Left lung (tissue), 10 donors: ENCODE data around the gene ATG16L1. TPM values are rescaled to one million over a fixed set of nuclear protein-coding genes. Genes with fewer than 3 reads are reported as not detected.

Experiments
- ATAC-seq: fragments of 200-7000 bp; cut with Tn5 transposase; one replicate; pipeline ENCODE4 v1.9.1; 2020; ENCODE audit warnings: moderate library complexity
- DNase-seq, 4 donors: peaks; one replicate each; pipeline ENCODE4 v3.0.0-alpha.2; 2013 to 2020
- H3K27ac ChIP-seq, 2 donors: fragments of 200-600 bp; sonication (generic) in 1 of 2; one replicate each; pipeline versions ENCODE4 v1.5.0 to v1.8.0; 2020 to 2021
- H3K27me3 ChIP-seq, 2 donors: fragments of 200-600 bp; sonication (generic) in 1 of 2; one replicate each; pipeline versions ENCODE4 v1.5.0 to v1.8.0; 2020 to 2021
- H3K36me3 ChIP-seq, 2 donors: fragments of 200-600 bp; sonication (generic) in 1 of 2; one replicate each; pipeline versions ENCODE4 v1.5.0 to v1.8.0; 2020 to 2021
- H3K4me1 ChIP-seq, 2 donors: fragments of 200-600 bp; one replicate each; pipeline ENCODE4 v1.8.0; 2021
- H3K4me3 ChIP-seq, 2 donors: fragments of 200-600 bp; sonication (generic) in 1 of 2; one replicate each; pipeline versions ENCODE4 v1.5.0 to v1.8.0; 2020 to 2021; ENCODE audit warnings: mild to moderate bottlenecking in 1 of 2
- H3K9me3 ChIP-seq, 2 donors: fragments of 200-600 bp; sonication (generic) in 1 of 2; one replicate each; pipeline versions ENCODE4 v1.5.0 to v1.8.0; 2020 to 2021
- intact Hi-C, 2 donors: fragments of 100-400 bp; cut with DNase I; formaldehyde crosslinking; loops; one replicate each; pipeline versions ENCODE4 v1.11.2 to v1.14.2; 2022
- polyA plus RNA-seq, 6 donors: library from polyadenylated mRNA; unstranded; fragments of 120-200 nt; gene quantifications; one replicate each; pipeline ENCODE4 v1.2.1, GENCODE V29; 2013; ENCODE audit not compliant: insufficient read length in 6 of 6
- total RNA-seq, 2 donors: library from RNA; stranded (reverse); fragmentation: NEBNext Ultra II Directional; extraction: Animal tissue kit (Norgen Biotek cat#: 25700); gene quantifications; one replicate each; pipeline ENCODE4 v1.2.1, GENCODE V29; 2021
- TF ChIP-seq, protein P1 (sequence below), 2 donors: fragments of 200-600 bp; sonication (generic) in 1 of 2; IDR thresholded peaks; one replicate each; pipeline versions ENCODE4 v1.5.0 to v1.8.0; 2021; ENCODE audit warnings: antibody characterized with exemption in 2 of 2
- donor health status: DM: no; HTN: yes; CAD: no.
- donor health status: DM: no; HTN: no; CAD: no.

Gene ATG16L1
- total and polyA plus RNA-seq, 8 donors: 21.1 to 29.4 (median 23.7) TPM

DNA sequence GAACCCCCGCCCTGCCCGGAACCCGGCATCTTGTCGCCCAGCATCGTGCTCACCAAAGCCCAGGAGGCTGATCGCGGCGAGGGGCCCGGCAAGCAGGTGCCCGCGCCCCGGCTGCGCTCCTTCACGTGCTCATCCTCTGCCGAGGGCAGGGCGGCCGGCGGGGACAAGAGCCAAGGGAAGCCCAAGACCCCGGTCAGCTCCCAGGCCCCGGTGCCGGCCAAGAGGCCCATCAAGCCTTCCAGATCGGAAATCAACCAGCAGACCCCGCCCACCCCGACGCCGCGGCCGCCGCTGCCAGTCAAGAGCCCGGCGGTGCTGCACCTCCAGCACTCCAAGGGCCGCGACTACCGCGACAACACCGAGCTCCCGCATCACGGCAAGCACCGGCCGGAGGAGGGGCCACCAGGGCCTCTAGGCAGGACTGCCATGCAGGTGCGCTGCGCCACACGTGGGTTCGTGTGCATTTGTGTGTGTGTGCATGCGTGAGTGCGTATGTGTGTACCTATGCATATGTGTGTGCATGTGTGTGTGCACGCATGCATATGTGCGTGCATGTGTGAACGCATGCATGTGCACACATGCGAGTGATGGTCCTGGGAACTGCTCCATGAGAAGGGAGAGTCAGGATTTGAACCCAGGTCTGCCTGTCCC is 47.1 kb upstream of the ATG16L1 start:
- peaks cover 0 to 84% of the 10 kb centered on the region in 2 donors for H3K36me3 ChIP-seq
- ATAC-seq: no peak

GRCh38 chr2:233208382-233209116 is 42.9 kb upstream of the ATG16L1 start:
- Histone ChIP-seq H3K27ac (no peak overlapping the region), H3K4me1 (peaks cover 8% of the 10 kb centered on the region in 2 donors), H3K27me3 (peaks cover 0 to 6% of the 10 kb centered on the region in 2 donors), H3K9me3 (no peaks in the 10 kb centered on the region), H3K4me3 (no peak overlapping the region), H3K36me3 (peaks cover 0 to 51% of the 10 kb centered on the region in 2 donors)
- ATAC-seq: peak; percentile 19
- intact Hi-C loops: no loop called here
- TF ChIP-seq, protein P1, sequence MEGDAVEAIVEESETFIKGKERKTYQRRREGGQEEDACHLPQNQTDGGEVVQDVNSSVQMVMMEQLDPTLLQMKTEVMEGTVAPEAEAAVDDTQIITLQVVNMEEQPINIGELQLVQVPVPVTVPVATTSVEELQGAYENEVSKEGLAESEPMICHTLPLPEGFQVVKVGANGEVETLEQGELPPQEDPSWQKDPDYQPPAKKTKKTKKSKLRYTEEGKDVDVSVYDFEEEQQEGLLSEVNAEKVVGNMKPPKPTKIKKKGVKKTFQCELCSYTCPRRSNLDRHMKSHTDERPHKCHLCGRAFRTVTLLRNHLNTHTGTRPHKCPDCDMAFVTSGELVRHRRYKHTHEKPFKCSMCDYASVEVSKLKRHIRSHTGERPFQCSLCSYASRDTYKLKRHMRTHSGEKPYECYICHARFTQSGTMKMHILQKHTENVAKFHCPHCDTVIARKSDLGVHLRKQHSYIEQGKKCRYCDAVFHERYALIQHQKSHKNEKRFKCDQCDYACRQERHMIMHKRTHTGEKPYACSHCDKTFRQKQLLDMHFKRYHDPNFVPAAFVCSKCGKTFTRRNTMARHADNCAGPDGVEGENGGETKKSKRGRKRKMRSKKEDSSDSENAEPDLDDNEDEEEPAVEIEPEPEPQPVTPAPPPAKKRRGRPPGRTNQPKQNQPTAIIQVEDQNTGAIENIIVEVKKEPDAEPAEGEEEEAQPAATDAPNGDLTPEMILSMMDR (IDR thresholded peaks at IDR 0.05): no peak
- DNase-seq: no peak

More for the DNA sequence above, 47.1 kb upstream of the ATG16L1 start:
- intact Hi-C loops: no loop called here
- H3K9me3 ChIP-seq: peaks cover 0 to 2% of the 10 kb centered on the region in 2 donors
- H3K27me3 ChIP-seq: peaks cover 0 to 6% of the 10 kb centered on the region in 2 donors
- TF ChIP-seq, protein P1 (IDR thresholded peaks at IDR 0.05): no peak
- no peak overlapping the region for H3K4me3 ChIP-seq
- peaks cover 0 to 18% of the 10 kb centered on the region in 2 donors for H3K4me1 ChIP-seq
- peak in 1 of 4 donors; percentile 79 for DNase-seq
- no peak overlapping the region for H3K27ac ChIP-seq

DNA sequence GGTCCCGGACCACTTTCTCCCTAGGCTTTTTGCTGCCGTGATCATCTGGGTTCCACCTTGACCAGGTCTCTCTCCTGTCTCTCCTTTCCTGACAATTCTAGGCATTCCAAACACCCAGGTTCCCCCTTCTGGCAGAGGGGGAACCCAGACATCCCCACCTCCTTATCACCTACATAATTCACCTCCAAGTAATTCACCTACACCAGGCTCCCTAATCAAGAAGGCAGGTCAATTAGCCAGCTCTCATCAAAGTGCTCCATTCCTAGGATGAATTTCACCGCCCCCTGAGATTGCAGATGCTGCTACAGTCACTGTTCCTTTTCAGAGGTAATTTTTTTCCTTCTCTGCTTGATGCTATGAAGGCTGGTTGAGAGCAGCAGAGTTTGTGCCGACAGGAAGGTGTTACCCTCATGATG is 42.3 kb upstream of the ATG16L1 start:
- Histone ChIP-seq H3K36me3 (peaks cover 0 to 46% of the 10 kb centered on the region in 2 donors), H3K4me1 (peaks cover 8% of the 10 kb centered on the region in 2 donors), H3K9me3 (no peaks in the 10 kb centered on the region), H3K27ac (no peak overlapping the region), H3K4me3 (no peak overlapping the region), H3K27me3 (peaks cover 0 to 4% of the 10 kb centered on the region in 2 donors)
- DNase-seq: no peak
- no peak for ATAC-seq
- TF ChIP-seq, protein P1 (IDR thresholded peaks at IDR 0.05): no peak
- intact Hi-C loops: no loop called here

DNA sequence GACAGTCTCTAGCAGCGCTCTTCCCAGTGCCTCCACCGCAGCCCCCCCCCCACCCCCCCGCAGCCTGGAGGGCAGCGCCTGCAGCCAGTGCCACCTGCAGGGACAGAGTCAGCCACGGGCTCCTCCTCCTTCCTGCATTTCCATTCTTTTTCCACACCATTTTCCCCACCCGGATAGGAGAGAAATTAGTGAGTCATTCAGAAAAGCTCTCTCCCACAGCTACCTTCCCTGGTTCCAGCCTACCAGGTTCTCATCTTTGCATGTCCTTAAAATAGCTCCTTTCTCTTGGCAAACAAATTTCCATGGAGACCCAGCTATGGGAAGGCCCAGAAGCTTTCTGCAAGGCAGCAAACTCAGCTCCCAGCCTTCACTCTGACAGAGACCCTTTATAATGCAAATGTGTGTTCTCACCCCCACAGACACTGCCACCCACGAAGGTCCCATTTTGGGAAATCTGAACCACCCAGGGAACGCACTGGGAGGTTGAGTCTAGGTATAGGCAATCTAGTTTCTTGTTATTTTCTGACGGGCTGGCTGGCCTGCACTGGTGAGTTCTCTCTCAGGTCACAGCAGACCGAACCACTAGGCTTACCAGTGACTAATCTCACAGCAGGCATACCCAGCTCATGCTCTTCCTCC is 41.8 kb upstream of the ATG16L1 start:
- intact Hi-C loops: no loop called here
- no peak for DNase-seq
- H3K27me3 ChIP-seq: no peaks in the 10 kb centered on the region
- H3K36me3 ChIP-seq: peaks cover 0 to 40% of the 10 kb centered on the region in 2 donors
- no peaks in the 10 kb centered on the region for H3K9me3 ChIP-seq
- H3K4me1 ChIP-seq: peaks cover 8% of the 10 kb centered on the region in 2 donors
- TF ChIP-seq, protein P1 (IDR thresholded peaks at IDR 0.05): no peak
- H3K27ac ChIP-seq: no peak overlapping the region
- ATAC-seq: peak; percentile 25
- H3K4me3 ChIP-seq: no peak overlapping the region

- H3K27ac ChIP-seq: no peak overlapping the region
- TF ChIP-seq, protein P1 (IDR thresholded peaks at IDR 0.05): no peak
These were observed 41.2 kb upstream of the ATG16L1 start for GRCh38 chr2:233210281-233210680.

More at GRCh38 chr2:233210281-233210680, 41.2 kb upstream of the ATG16L1 start:
- DNase-seq (no peak), ATAC-seq (no peak)
- no peaks in the 10 kb centered on the region for H3K27me3 ChIP-seq
- intact Hi-C loops: no loop called here
- H3K4me3 ChIP-seq: no peak overlapping the region
- peaks cover 8% of the 10 kb centered on the region in 2 donors for H3K4me1 ChIP-seq
- peaks cover 0 to 35% of the 10 kb centered on the region in 2 donors for H3K36me3 ChIP-seq
- H3K9me3 ChIP-seq: no peaks in the 10 kb centered on the region
